CMK (cell line): ENCODE data around the gene SAA2.
A peak's percentile ranks its signal among the peaks of the same experiment; 100 is the strongest.
"Not testable (repeated sequence)": the region's sequence is repeated elsewhere in the genome, so short reads cannot be mapped to it uniquely, and the experiment has no call there.

Experiments used
- DNase-seq: peaks from one replicate; pipeline ENCODE4 v3.0.0-alpha.2; 2010; ENCODE audit warnings: low read depth

Gene SAA2

GRCh38 chr11:18247191-18247581 is 1.3 kb downstream of the SAA2 start:
- DNase-seq, result not testable (repeated sequence)

- not testable (repeated sequence) for DNase-seq
Observed at GRCh38 chr11:18246379-18247190, 1.9 kb downstream of the SAA2 start.

- DNase-seq, result no peak
Observed at GRCh38 chr11:18245396-18245795, 3.1 kb downstream of the SAA2 start.

GRCh38 chr11:18243783-18244362 is 4.6 kb downstream of the SAA2 start:
- DNase-seq, result peak; percentile 56

GRCh38 chr11:18239655-18240054 is 8.8 kb downstream of the SAA2 start:
- no peak for DNase-seq

- no peak for DNase-seq
Observed at GRCh38 chr11:18236664-18237356, 11.7 kb downstream of the SAA2 start, which contains the start of gene SAA4. Gene SAA4 (minus strand): TSS chr11:18236802. CDS start chr11:18235926, 876 bp downstream.

DNA sequence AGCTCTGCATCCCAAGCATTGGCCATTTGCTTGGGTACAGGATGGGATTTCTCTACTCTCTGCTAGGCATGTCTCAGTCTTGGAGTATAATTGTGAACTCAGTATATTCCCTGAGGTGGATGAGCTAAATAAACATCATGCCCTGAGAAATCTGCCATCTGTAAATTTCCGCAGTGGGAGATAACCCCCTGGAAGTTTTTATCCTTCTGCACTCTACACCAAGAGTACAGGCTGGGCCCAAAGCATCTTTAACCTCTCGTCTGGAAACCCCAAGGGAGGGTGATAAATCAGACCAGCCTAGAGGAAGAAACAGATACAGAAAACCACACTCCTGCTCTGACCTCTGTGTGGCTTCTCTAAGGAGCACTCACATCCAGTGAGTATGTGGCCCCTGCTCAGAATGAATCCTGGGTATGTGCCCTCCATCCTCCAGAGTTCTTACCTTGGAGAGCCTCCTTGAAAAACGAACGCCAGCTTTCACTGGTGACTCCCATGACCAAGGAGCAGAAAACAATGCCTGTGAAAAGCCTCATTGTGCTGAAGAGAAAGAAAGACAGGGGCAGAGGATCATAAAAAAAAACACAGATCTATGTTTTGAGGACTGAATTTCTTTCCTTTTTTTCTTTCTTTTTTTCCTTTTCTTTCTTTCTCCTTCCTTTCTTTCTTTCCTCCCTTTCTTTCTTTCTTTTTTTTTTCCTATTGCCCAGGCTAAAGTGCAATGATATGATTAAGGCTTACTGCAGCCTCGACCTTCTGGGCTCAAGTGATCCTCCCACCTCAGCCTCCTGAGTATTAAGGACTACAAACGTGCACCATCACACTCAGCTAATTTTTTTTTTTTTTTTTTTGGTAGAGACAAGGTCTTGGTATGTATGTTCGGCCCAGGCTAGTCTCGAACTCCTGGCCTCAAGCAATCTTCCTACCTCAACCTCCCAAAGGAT is 12.8 kb downstream of the SAA2 start:
- no peak for DNase-seq

GRCh38 chr11:18233912-18234311 is 14.6 kb downstream of the SAA2 start:
- no peak for DNase-seq

- no peak for DNase-seq
Observed at GRCh38 chr11:18230859-18231258, 17.6 kb downstream of the SAA2 start.

GRCh38 chr11:18229501-18229900 is 19.0 kb downstream of the SAA2 start:
- DNase-seq, result no peak

DNA sequence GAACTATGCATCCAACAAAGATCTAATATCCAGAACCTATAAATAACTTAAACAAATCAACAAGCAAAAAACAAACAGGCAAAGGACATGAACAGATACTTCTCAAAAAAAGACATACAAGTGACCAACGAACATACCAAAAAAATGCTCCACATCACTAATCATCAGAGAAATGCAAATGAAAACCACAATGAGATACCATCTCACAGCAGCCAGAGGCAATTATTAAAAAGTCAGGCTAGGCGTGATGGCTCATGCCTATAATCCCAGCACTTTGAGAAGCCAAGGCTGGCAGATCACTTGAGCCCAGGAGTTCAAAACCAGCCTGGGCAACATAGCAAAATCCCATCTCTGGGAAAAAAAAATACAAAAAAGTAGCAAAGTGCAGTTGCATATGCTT is 22.6 kb downstream of the SAA2 start:
- DNase-seq, result no peak

DNA sequence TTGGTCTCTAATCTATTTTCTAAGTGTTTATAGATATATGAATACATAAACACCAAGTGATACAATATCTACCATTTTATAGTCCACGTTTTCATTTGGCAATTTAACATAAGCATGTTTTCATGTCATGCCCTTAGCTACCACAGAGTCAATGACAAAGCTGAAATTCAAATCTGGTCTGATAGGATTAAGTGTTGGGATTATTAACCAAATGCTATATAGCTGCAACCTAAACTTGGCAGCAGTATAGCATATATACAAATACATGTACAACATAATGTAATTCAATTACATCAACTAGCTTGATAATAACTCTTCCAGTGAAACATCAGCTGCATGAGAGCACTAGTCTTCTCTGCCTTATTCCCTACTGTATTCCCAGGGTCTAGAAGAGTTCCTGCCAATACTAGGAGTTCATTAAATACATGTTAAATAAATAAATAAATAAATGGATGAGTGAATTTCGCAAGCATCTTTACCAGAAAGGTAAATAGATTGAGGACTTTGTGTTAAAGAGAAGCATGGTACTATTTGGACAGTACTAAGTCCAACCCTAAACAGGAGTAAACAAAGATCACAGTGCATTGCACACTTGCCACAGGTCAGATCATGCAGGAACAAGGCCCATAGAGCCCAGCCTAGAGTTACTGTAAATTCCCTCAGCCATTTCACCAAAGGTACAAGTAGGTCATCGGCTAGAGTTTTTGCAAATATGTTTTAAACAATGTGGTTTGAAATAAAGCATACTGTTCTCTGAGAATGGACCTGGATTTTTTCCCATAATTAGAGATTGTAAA is 24.7 kb downstream of the SAA2 start:
- DNase-seq, result no peak

DNA sequence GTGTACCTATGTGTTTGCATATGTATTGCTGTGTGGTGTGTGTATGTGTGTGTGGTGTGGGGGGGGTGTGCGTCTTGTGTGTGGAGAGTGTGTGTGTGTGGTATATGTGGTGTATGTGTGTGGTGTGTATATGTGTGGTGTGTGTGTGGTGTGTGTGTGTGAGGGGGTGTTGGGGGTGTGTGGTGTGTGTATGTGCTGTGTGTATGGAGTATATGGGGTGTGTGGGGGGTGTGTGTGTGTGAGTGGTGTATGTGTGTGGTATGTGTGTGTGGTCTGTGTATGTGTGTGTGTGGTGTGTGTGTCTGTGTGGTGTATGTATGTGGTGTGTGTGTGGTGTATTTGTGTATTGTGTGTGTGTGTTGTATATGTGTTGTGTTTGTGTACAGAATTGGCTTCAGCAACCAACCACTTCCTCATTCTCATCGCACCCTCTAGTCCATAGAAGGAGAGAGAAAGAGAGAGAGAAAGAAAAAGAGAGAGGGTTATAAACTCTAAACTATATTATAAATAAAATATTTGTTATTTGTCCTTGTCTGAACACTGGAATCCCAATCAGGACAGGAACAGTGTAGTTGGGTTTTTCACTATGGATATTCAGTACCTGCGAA is 25.6 kb downstream of the SAA2 start:
- no peak for DNase-seq

GRCh38 chr11:18221274-18221876 is 27.1 kb downstream of the SAA2 start:
- no peak for DNase-seq

DNA sequence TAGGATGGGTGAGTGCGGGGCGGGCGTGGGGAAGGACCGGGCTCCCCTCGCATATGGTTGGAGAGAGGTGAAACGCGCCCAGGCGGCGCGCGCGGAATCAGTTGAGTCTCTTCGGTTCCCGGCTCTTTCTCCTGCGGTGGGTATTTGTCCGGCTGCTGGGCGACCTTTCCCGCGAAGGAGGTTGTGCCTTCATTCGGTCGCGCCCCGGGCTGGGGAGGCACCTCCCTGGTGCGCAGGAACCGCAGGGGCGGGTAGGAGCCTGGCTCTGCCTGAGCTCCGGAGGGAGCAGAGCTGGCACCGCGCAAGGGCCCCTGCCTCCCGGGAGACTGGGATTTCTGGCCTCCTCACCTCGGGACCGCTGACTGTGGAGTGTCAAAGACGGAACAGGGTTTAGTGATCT is 39.4 kb downstream of the SAA2 start:
- no peak for DNase-seq

DNA sequence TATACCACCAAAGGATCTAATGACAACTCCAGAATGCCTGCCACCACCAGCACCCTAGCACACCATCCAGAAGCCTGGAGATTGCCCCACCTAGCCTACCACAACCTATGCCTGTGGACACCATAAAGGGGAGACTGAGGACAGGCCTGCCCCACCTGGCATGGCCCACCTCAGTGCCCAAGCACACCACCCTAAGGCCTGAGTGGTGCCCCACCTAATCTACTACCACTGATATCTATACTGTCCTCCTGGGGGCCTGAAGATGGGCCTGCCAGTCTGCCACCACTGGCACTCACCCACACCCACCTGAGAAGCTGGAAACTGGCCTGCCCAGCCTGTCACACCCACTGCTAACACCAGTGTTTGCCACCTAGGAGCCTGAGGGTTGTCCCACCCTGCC is 43.7 kb downstream of the SAA2 start:
- no peak for DNase-seq

GRCh38 chr11:18204220-18204619 is 44.2 kb downstream of the SAA2 start:
- no peak for DNase-seq

- DNase-seq, result no peak
Observed at GRCh38 chr11:18203723-18204122, 44.7 kb downstream of the SAA2 start.

- DNase-seq, result not testable (repeated sequence)
Observed at GRCh38 chr11:18197738-18198137, 50.7 kb downstream of the SAA2 start.

DNA sequence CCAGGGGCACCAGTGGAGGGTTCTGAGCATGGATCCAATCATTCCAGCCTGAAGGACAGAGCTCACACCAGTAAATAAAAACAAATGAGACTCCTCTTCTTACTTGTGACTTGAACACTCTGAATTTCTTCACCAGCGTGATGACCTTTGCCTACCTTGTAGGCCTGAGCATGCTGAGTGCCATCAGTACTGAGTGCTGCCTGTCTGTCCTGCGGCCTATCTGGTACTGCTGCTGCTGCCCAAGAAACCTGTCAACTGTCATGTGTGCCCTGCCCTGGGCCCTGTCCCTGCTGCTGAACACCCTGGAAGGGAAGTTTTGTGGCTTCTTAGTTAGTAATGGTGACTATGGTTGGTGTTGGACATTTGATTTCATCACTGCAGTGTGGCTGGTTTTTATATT is 51.9 kb downstream of the SAA2 start:
- DNase-seq, result no peak
